SK-N-MC (cell line): ENCODE data around the gene HOMER2.

Source experiments
- DNase-seq: peaks from one replicate; pipeline ENCODE4 v3.0.0-alpha.2; 2011; ENCODE audit warnings: low read depth, low spot score
- H3K27ac ChIP-seq: fragments of 200-600 bp; sonication (generic); 2 replicates; pipeline ENCODE4 v1.5.1; 2016; ENCODE audit warnings: mixed run types
- H3K36me3 ChIP-seq: fragments of 200-600 bp; sonication (generic); 2 replicates; pipeline ENCODE4 v1.6.1; 2017; ENCODE audit warnings: antibody characterized with exemption, low read length, mixed read lengths; ENCODE audit not compliant: insufficient read depth
- H3K4me3 ChIP-seq: fragments of 200-600 bp; sonication (generic); 2 replicates; pipeline ENCODE4 v1.5.1; 2016
- H3K9ac ChIP-seq: fragments of 200-600 bp; sonication (generic); 2 replicates; pipeline ENCODE4 v1.8.0; 2017; ENCODE audit warnings: mixed run types, mixed read lengths; ENCODE audit not compliant: insufficient read length
- H3K9me3 ChIP-seq: fragments of 200-600 bp; sonication (generic); 2 replicates; pipeline ENCODE4 v1.6.1; 2017; ENCODE audit warnings: low read depth, mild to moderate bottlenecking, antibody characterized with exemption, low read length, moderate library complexity, mixed read lengths
- EZH2 ChIP-seq: fragments of 200-600 bp; sonication (generic); IDR thresholded peaks from one replicate; pipeline ENCODE4 v1.6.1; 2017; ENCODE audit warnings: antibody characterized with exemption
- FOXP2 ChIP-seq: optimal IDR thresholded peaks from 2 replicates; pipeline ENCODE3; 2011; ENCODE audit warnings: mild to moderate bottlenecking, moderate library complexity; ENCODE audit not compliant: insufficient read depth; ENCODE audit errors: extremely low read length, control extremely low read depth
- POLR2AphosphoS5 ChIP-seq: IDR thresholded peaks from 2 replicates; pipeline ENCODE4 v1.6.1; 2012; ENCODE audit warnings: mild to moderate bottlenecking, low read depth, low read length, borderline replicate concordance

The HOMER2 gene

DNA sequence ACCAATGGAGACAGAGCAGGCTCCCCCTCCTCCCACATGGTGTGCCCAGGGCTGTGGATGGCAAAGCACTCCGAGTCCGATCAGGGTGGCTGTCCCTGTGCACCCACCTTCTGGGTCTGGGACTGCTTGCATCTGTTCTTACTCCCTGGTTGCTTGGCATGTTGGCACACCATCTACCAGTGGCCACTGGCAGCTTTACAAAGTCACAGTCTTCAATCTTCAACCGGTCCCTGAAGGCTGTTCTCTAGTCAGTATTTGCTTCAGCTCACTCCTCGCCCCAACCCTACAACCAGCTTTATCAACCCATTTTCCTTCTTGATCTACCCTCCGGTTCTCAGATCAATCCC lies 14.8 kb downstream of the HOMER2 start:
- Histone ChIP-seq H3K4me3 (no peak overlapping the region), H3K9ac (no peak overlapping the region), H3K36me3 (no peaks in the 10 kb centered on the region), H3K27ac (no peak overlapping the region), H3K9me3 (no peaks in the 10 kb centered on the region)
- TF ChIP-seq EZH2: no peak
- no peak for TF ChIP-seq FOXP2
- TF ChIP-seq POLR2AphosphoS5: no peak
- no peak for DNase-seq

DNA sequence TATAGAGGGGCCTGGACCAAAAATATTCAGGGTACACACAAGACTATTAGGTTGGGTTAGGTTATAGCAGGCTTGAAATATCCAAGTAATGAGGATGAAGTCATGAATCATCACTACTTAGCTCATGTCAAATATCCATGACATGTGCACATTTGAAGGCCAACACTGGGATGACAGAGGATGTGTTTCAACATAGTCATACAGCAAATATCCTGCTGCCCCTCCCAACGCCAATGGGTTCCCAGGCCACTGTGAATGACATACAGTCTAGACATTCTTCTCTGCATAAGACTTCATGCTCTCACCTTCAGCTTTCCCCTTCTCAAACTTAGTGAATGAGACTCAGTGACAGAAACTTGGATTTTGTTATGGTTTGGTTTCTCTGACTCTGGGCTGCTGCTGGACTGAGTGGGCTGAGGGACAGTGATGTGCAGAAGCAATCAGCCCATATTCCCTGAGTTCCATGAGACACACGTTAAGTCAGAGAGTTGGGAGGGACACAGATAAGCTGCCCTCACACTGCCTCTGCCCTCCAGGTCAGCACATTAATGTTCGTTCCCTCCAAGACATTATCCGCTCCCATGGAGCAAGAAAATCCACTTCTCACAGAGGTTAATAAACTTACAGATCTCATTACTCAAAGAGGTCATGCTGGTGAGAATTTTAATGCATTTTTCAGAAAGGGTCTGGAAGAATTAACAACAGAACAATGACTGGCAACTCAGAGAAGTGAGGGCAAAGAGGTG lies 15.4 kb downstream of the HOMER2 start:
- H3K36me3 ChIP-seq: no peaks in the 10 kb centered on the region
- H3K27ac ChIP-seq: no peak overlapping the region
- H3K9me3 ChIP-seq: no peaks in the 10 kb centered on the region
- no peak overlapping the region for H3K4me3 ChIP-seq
- no peak for TF ChIP-seq EZH2
- no peak for TF ChIP-seq FOXP2
- no peak for TF ChIP-seq POLR2AphosphoS5
- no peak overlapping the region for H3K9ac ChIP-seq
- DNase-seq: no peak

- no peak overlapping the region for H3K4me3 ChIP-seq
- no peaks in the 10 kb centered on the region for H3K9me3 ChIP-seq
- no peak for TF ChIP-seq POLR2AphosphoS5
- TF ChIP-seq EZH2: no peak
- TF ChIP-seq FOXP2: no peak
- DNase-seq: no peak
- no peak overlapping the region for H3K27ac ChIP-seq
- H3K36me3 ChIP-seq: no peaks in the 10 kb centered on the region
- H3K9ac ChIP-seq: no peak overlapping the region
Measured at GRCh38 chr15:82935382-82935781, 17.1 kb downstream of the HOMER2 start.

DNA sequence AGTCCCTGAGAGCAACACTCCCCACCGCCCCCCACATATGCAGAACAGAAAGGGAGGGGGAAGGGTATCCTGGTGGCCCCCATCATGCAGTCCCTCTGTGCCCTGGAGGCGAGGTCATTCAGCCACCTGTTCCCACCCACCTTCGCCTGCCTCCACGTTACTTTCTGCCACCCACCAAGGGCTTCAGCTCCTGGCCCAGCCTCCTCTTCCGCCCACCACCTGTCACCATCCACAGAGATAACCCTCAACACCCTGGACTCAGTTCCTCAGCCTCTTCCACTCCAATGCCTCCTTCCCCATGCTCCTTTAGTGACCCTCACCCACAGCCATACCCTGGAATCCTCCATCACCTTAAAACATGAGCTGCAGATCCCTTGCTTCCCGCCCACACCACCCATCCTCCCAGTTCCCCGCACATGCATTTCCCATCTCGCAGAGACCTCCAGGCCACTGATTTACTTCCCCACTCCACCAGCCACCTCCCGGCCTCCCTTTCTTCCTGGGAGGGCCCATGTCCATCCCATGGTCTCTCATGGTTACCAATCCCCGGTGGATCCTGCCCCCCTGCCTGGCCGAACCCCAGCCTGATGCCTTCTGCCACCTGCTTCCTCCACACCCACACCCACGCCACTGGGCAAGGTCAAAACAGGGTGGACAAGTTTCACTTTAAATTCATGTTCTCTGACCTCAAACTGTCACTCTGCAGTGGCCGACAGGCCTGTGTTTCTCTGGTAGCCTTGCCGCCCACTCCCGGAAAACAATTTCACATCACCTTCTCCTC lies 18.2 kb downstream of the HOMER2 start:
- Histone ChIP-seq H3K27ac (no peak overlapping the region), H3K36me3 (no peaks in the 10 kb centered on the region), H3K4me3 (no peak overlapping the region), H3K9ac (no peak overlapping the region), H3K9me3 (no peaks in the 10 kb centered on the region)
- no peak for DNase-seq
- no peak for TF ChIP-seq POLR2AphosphoS5
- TF ChIP-seq EZH2: no peak
- no peak for TF ChIP-seq FOXP2

DNA sequence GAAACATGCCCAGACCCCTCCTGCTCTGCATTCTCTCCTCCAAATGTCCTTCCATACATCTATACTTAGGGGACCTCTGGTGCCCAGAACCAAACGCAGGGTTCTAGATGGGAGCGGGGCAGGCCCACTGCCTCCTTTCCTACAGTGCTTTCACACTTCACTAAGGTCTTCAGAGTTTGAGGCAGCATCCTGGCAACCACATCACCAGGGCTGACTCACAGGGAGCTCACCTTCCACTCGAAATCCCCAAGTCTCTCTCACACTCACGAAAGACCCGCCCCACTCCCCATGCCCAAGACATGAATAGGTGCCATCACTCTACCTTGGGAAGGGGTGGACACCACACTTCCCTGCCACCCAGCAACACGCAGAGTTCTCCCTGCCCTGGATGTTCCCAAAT lies 18.9 kb downstream of the HOMER2 start:
- Histone ChIP-seq H3K27ac (no peak overlapping the region), H3K9ac (no peak overlapping the region), H3K4me3 (no peak overlapping the region), H3K9me3 (no peaks in the 10 kb centered on the region), H3K36me3 (no peaks in the 10 kb centered on the region)
- TF ChIP-seq FOXP2 (no peak), EZH2 (no peak), POLR2AphosphoS5 (no peak)
- DNase-seq: no peak

GRCh38 chr15:82931221-82931620 lies 21.3 kb downstream of the HOMER2 start:
- TF ChIP-seq EZH2: no peak
- no peak for TF ChIP-seq POLR2AphosphoS5
- TF ChIP-seq FOXP2: no peak
- no peak for DNase-seq
- H3K4me3 ChIP-seq: no peak overlapping the region
- H3K27ac ChIP-seq: no peak overlapping the region
- H3K9ac ChIP-seq: no peak overlapping the region
- no peaks in the 10 kb centered on the region for H3K36me3 ChIP-seq
- no peaks in the 10 kb centered on the region for H3K9me3 ChIP-seq

- H3K36me3 ChIP-seq: no peaks in the 10 kb centered on the region
- no peak overlapping the region for H3K27ac ChIP-seq
- no peak for DNase-seq
- H3K9me3 ChIP-seq: no peaks in the 10 kb centered on the region
- no peak overlapping the region for H3K4me3 ChIP-seq
- H3K9ac ChIP-seq: no peak overlapping the region
- TF ChIP-seq POLR2AphosphoS5: no peak
- TF ChIP-seq FOXP2: no peak
- TF ChIP-seq EZH2: no peak
Measured at GRCh38 chr15:82930461-82930860, 22.1 kb downstream of the HOMER2 start.

- H3K36me3 ChIP-seq: no peaks in the 10 kb centered on the region
- H3K9me3 ChIP-seq: no peaks in the 10 kb centered on the region
- H3K4me3 ChIP-seq: no peak overlapping the region
- no peak overlapping the region for H3K27ac ChIP-seq
- TF ChIP-seq EZH2: no peak
- no peak for TF ChIP-seq FOXP2
- no peak for TF ChIP-seq POLR2AphosphoS5
- no peak overlapping the region for H3K9ac ChIP-seq
- no peak for DNase-seq
Measured at GRCh38 chr15:82928711-82929110, 23.8 kb downstream of the HOMER2 start.
